GM23338 (cell line): Measurements from ENCODE around the gene SF3B1. TPM values are rescaled to one million over a fixed set of nuclear protein-coding genes. Genes with fewer than 3 reads are reported as not detected.

Experiments
- ATAC-seq: fragments of 200-7000 bp; cut with Tn5 transposase; 3 replicates; pipeline ENCODE4 v1.9.1; 2020
- DNase-seq: peaks from one replicate; pipeline ENCODE4 v3.0.0-alpha.2; 2015; ENCODE audit warnings: low spot score
- H2AFZ ChIP-seq: fragments of 200-600 bp; sonication (generic); 2 replicates; pipeline ENCODE4 v1.8.0; 2016; ENCODE audit warnings: antibody characterized with exemption, mild to moderate bottlenecking, moderate library complexity
- H3F3A ChIP-seq: fragments of 200-600 bp; sonication (generic); replicated peaks from 2 replicates; pipeline ENCODE4 v1.8.0; 2017; ENCODE audit warnings: antibody characterized with exemption, mixed run types, low read depth
- H3K27ac ChIP-seq: fragments of 200-600 bp; sonication (generic); 2 replicates; pipeline ENCODE4 v1.6.1; 2016; ENCODE audit warnings: low read depth
- H3K27me3 ChIP-seq: fragments of 200-600 bp; sonication (generic); 2 replicates; pipeline ENCODE4 v1.8.0; 2016; ENCODE audit warnings: mild to moderate bottlenecking, mixed run types, moderate library complexity; ENCODE audit not compliant: insufficient read depth
- H3K36me3 ChIP-seq: fragments of 200-600 bp; sonication (generic); 2 replicates; pipeline ENCODE4 v1.8.0; 2016; ENCODE audit warnings: mild to moderate bottlenecking; ENCODE audit not compliant: insufficient read depth
- H3K4me1 ChIP-seq: fragments of 200-600 bp; sonication (generic); 2 replicates; pipeline ENCODE4 v1.8.0; 2016; ENCODE audit warnings: mild to moderate bottlenecking, moderate library complexity; ENCODE audit not compliant: insufficient read depth
- H3K4me2 ChIP-seq: fragments of 200-600 bp; sonication (generic); 2 replicates; pipeline ENCODE4 v1.7.1; 2017; ENCODE audit warnings: mixed run types
- H3K4me3 ChIP-seq: fragments of 200-600 bp; sonication (generic); 2 replicates; pipeline ENCODE4 v1.6.1; 2016; ENCODE audit warnings: mixed run types
- H3K79me2 ChIP-seq: fragments of 200-600 bp; sonication (generic); replicated peaks from 2 replicates; pipeline ENCODE4 v1.8.0; 2017; ENCODE audit warnings: mild to moderate bottlenecking; ENCODE audit not compliant: insufficient read depth
- H3K9me2 ChIP-seq: fragments of 200-600 bp; sonication (generic); 2 replicates; pipeline ENCODE4 v1.8.0; 2017; ENCODE audit not compliant: insufficient read depth
- H4K20me1 ChIP-seq: fragments of 200-600 bp; sonication (generic); replicated peaks from 2 replicates; pipeline ENCODE4 v1.8.0; 2017; ENCODE audit warnings: mild to moderate bottlenecking; ENCODE audit not compliant: insufficient read depth
- H3K27ac Mint-ChIP-seq: 2 replicates; pipeline ENCODE4 v1.8.0; 2020; ENCODE audit warnings: inconsistent platforms, mild to moderate bottlenecking, moderate library complexity, mixed read lengths
- H3K27me3 Mint-ChIP-seq: 3 replicates; pipeline ENCODE4 v1.8.0; 2022; ENCODE audit warnings: low read depth, mild to moderate bottlenecking, moderate library complexity, mixed read lengths, inconsistent platforms; ENCODE audit not compliant: insufficient read depth, poor library complexity
- H3K36me3 Mint-ChIP-seq: 3 replicates; pipeline ENCODE4 v1.8.0; 2021; ENCODE audit warnings: low read depth, mild to moderate bottlenecking, inconsistent platforms, moderate library complexity, mixed read lengths
- H3K4me1 Mint-ChIP-seq: 3 replicates; pipeline ENCODE4 v1.8.0; 2020; ENCODE audit warnings: mild to moderate bottlenecking, inconsistent platforms, mixed read lengths
- H3K4me3 Mint-ChIP-seq: 3 replicates; pipeline ENCODE4 v1.8.0; 2021; ENCODE audit warnings: moderate library complexity, mild to moderate bottlenecking, inconsistent platforms, mixed read lengths
- H3K9me3 Mint-ChIP-seq: 3 replicates; pipeline ENCODE4 v1.8.0; 2020; ENCODE audit warnings: moderate library complexity, mild to moderate bottlenecking, inconsistent platforms, mixed read lengths
- CREB1 ChIP-seq: fragments of 250-450 bp; sonication (Bioruptor Pico); IDR thresholded peaks from 2 replicates; pipeline ENCODE4 v1.5.0; 2020; ENCODE audit warnings: low read depth, mild to moderate bottlenecking, moderate library complexity
- CTCF ChIP-seq, 2 experiments: fragments of 200-600 bp in 1 of 2; sonication (generic) in 1 of 2; conservative IDR thresholded peaks; 2 replicates each; pipeline versions ENCODE4 v1.5.1 to v1.6.1; 2016 to 2017; ENCODE audit warnings: antibody characterized with exemption in 2 of 2, low read depth in 2 of 2, mild to moderate bottlenecking in 2 of 2, moderate library complexity in 1 of 2
- ETS1 ChIP-seq: IDR thresholded peaks from 2 replicates; pipeline ENCODE4 v1.6.1; 2016; ENCODE audit warnings: antibody characterized with exemption
- NANOG ChIP-seq: IDR thresholded peaks from 2 replicates; pipeline ENCODE4 v1.6.1; 2016; ENCODE audit warnings: antibody characterized with exemption, borderline replicate concordance
- POLR2AphosphoS5 ChIP-seq: IDR thresholded peaks from 2 replicates; pipeline ENCODE4 v1.6.1; 2016; ENCODE audit warnings: antibody characterized with exemption, low read depth
- STAT1 ChIP-seq: IDR thresholded peaks from one replicate; pipeline ENCODE4 v1.6.1; 2016; ENCODE audit warnings: antibody characterized with exemption; ENCODE audit not compliant: unreplicated experiment
- ZNF114 ChIP-seq: fragments of 250-450 bp; sonication (Bioruptor Pico); IDR thresholded peaks from 2 replicates; pipeline ENCODE4 v1.5.0; 2020; ENCODE audit warnings: mild to moderate bottlenecking, moderate library complexity
- ZNF331 ChIP-seq: fragments of 250-450 bp; sonication (Bioruptor Pico); IDR thresholded peaks from 2 replicates; pipeline ENCODE4 v1.5.0; 2020; ENCODE audit warnings: low read depth, mild to moderate bottlenecking, moderate library complexity
- polyA plus RNA-seq: library from polyadenylated mRNA; unstranded; fragments of >200 nt; fragmentation: Nextera tagmentation; extraction: Ambion mirVana; gene quantifications from 2 replicates; pipeline ENCODE4 v1.2.1, GENCODE V29; 2016
- total RNA-seq: library from RNA; depleted of rRNA; stranded (reverse); fragments of >200 nt; shearing (Covaris generic); gene quantifications from 2 replicates; pipeline ENCODE4 v1.2.3, GENCODE V29; 2014
- TF ChIP-seq, protein P1 (sequence below): fragments of 250-450 bp; sonication (Bioruptor Pico); IDR thresholded peaks from 2 replicates; pipeline ENCODE4 v1.5.0; 2020; ENCODE audit warnings: mild to moderate bottlenecking, moderate library complexity

The SF3B1 gene
- total and polyA plus RNA-seq, 2 experiments from 2014 or later, result 238 to 340 TPM

GRCh38 chr2:197435598-197436420, 981 bp upstream of the SF3B1 start (continued):
- TF ChIP-seq, protein P1, sequence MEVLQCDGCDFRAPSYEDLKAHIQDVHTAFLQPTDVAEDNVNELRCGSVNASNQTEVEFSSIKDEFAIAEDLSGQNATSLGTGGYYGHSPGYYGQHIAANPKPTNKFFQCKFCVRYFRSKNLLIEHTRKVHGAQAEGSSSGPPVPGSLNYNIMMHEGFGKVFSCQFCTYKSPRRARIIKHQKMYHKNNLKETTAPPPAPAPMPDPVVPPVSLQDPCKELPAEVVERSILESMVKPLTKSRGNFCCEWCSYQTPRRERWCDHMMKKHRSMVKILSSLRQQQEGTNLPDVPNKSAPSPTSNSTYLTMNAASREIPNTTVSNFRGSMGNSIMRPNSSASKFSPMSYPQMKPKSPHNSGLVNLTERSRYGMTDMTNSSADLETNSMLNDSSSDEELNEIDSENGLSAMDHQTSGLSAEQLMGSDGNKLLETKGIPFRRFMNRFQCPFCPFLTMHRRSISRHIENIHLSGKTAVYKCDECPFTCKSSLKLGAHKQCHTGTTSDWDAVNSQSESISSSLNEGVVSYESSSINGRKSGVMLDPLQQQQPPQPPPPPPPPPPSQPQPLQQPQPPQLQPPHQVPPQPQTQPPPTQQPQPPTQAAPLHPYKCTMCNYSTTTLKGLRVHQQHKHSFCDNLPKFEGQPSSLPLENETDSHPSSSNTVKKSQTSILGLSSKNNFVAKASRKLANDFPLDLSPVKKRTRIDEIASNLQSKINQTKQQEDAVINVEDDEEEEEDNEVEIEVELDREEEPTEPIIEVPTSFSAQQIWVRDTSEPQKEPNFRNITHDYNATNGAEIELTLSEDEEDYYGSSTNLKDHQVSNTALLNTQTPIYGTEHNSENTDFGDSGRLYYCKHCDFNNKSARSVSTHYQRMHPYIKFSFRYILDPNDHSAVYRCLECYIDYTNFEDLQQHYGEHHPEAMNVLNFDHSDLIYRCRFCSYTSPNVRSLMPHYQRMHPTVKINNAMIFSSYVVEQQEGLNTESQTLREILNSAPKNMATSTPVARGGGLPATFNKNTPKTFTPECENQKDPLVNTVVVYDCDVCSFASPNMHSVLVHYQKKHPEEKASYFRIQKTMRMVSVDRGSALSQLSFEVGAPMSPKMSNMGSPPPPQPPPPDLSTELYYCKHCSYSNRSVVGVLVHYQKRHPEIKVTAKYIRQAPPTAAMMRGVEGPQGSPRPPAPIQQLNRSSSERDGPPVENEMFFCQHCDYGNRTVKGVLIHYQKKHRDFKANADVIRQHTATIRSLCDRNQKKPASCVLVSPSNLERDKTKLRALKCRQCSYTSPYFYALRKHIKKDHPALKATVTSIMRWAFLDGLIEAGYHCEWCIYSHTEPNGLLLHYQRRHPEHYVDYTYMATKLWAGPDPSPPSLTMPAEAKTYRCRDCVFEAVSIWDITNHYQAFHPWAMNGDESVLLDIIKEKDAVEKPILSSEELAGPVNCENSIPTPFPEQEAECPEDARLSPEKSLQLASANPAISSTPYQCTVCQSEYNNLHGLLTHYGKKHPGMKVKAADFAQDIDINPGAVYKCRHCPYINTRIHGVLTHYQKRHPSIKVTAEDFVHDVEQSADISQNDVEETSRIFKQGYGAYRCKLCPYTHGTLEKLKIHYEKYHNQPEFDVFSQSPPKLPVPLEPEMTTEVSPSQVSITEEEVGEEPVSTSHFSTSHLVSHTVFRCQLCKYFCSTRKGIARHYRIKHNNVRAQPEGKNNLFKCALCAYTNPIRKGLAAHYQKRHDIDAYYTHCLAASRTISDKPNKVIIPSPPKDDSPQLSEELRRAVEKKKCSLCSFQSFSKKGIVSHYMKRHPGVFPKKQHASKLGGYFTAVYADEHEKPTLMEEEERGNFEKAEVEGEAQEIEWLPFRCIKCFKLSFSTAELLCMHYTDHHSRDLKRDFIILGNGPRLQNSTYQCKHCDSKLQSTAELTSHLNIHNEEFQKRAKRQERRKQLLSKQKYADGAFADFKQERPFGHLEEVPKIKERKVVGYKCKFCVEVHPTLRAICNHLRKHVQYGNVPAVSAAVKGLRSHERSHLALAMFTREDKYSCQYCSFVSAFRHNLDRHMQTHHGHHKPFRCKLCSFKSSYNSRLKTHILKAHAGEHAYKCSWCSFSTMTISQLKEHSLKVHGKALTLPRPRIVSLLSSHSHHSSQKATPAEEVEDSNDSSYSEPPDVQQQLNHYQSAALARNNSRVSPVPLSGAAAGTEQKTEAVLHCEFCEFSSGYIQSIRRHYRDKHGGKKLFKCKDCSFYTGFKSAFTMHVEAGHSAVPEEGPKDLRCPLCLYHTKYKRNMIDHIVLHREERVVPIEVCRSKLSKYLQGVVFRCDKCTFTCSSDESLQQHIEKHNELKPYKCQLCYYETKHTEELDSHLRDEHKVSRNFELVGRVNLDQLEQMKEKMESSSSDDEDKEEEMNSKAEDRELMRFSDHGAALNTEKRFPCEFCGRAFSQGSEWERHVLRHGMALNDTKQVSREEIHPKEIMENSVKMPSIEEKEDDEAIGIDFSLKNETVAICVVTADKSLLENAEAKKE (CRISPR knock-in tag), result no peak
- TF ChIP-seq ZNF114, result no peak
- TF ChIP-seq CTCF (conservative IDR thresholded peaks at IDR 0.05; ENCODE audit: low read depth in 2 of 2), result no peak
- TF ChIP-seq POLR2AphosphoS5, result no peak
- TF ChIP-seq ZNF331, result no peak

- DNase-seq (no peak), ATAC-seq (no peak)
- peaks cover 25% of the 10 kb centered on the region for H3K4me1 Mint-ChIP-seq
- Histone ChIP-seq H3K9me2 (no peaks in the 10 kb centered on the region), H2AFZ (no peak overlapping the region), H3K4me1 (peaks cover 28% of the 10 kb centered on the region), H3K27me3 (no peaks in the 10 kb centered on the region), H3K4me3 (peak overlapping the region; percentile 83), H3K27ac (peak overlapping the region; percentile 93), H3K4me2 (peak overlapping the region; percentile 96), H3K36me3 (no peaks in the 10 kb centered on the region; the same call in 1 of the 2 replicates), H3K79me2 (peaks cover 64% of the 10 kb centered on the region), H3F3A (0 out of 2 replicates have a peak, but pooled peaks cover 3% of the 10 kb centered on the region), H4K20me1 (peaks cover 50% of the 10 kb centered on the region)
- H3K36me3 Mint-ChIP-seq, result peaks cover 19% of the 10 kb centered on the region
- H3K27ac Mint-ChIP-seq, result peak overlapping the region; percentile 100
- H3K27me3 Mint-ChIP-seq, result peaks cover 12% of the 10 kb centered on the region
- H3K9me3 Mint-ChIP-seq, result no peaks in the 10 kb centered on the region
- peak overlapping the region; percentile 93 for H3K4me3 Mint-ChIP-seq
- TF ChIP-seq ZNF114 (no peak), ZNF331 (no peak), NANOG (no peak), STAT1 (no peak), ETS1 (no peak), CREB1 (CRISPR knock-in tag) (no peak), CTCF (conservative IDR thresholded peaks at IDR 0.05; ENCODE audit: low read depth in 2 of 2) (no peak)
Measured at GRCh38 chr2:197433780-197434438, 919 bp downstream of the SF3B1 start.
